NCI-H2107 (cell line): Measurements from ENCODE around the gene IFT122.

Experiments used
- DNase-seq: peaks from one replicate; lab custom pipeline; 2025; lab: John Stamatoyannopoulos, UW

The IFT122 gene

DNA sequence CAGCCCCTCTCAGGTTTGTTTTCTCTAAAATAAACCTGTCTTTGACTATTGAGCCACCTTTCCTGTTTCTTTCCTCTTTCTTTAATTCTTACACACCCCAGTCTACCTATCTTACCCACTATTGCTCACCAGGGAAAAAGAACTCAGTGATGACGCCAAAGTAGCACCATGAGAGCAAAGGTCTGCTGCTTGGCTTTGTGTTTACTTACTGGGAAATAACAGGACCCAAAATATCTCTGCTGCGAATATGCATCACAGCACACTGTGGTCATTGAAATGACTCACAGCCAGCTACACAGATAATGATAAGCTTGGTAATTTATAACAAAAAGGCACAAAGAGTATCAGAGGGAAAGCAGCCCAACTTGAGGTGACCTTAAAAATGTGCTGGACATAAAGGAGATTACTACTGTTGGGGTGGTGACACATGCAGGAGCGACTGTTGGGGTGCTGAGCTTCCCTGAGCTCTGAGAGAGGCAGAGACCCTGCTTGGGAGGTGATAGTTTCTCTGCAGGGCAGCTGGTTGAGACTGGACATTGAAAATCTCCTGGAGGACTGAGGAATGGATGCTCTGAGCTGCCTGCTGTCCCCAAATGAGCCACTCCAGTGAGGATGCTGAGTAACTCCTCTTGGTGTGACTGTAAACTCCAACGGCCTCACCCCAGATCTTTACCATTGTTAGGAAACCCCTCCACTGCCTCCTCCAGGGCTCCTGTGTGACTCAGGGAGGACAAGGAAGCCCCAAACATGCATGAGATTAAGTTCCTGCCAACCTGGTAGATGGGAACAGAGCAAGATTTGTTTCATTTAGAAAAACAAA lies 26.1 kb upstream of the IFT122 start:
- no peak for DNase-seq

DNA sequence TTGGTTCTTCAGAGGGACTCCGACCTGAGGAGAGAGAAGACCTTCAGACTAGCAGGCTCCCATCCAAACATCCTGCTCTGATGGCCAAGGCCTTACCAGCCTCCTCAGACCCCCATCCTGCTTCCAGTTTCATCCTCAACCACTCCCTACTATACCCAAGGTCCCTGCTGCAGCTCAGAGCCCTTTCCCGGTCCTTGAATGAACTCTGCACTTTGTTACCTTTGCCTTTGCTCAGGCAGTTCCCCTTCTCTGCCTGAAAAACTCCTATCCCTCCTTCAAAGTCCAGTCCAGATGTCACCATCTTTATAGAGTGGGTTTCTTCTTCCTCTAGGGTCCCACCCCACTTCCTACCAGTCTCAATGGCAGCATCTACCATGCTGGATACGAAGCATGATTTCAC lies 24.6 kb upstream of the IFT122 start:
- DNase-seq, result no peak

DNA sequence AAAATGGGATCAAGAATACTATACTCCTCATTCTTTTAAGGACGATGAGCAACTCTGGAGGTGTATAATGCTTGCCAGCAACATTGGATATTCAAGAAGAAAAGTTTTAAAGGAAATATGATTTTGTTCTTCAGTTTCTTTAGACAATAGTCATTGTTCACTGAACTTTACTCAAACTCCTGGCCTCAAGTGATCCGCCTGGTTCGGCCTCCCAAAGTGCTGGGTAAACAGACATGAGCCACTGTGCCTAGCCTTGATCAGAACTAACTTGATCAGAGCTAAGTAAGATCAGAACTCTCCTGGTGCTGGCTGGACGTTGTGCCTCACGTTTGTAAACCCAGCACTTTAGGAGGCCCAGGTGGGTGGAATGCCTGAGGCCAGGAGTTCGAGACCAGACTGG lies 24.2 kb upstream of the IFT122 start:
- no peak for DNase-seq

DNA sequence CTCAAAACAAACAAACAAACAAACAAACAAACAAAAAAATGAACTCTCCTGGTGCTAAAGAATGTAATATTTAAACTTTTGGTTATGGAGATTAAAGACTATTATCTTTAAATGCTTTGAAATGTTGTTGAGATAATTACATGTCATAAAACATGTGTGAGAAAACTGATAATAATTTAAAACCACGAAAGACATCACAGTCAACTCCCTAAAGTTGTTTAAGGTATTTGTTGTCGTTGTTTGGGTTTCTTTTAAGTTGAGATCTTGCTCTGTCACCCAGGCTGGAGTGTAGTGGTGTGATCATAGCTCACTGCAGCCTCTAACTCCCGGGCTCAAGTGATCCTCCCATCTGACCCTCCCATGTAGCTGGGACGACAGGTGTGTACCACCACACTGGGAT lies 23.6 kb upstream of the IFT122 start:
- DNase-seq, result no peak

- no peak for DNase-seq
These were observed 22.7 kb upstream of the IFT122 start for GRCh38 chr3:129417326-129417725.

GRCh38 chr3:129418041-129418973 lies 21.7 kb upstream of the IFT122 start:
- DNase-seq, result no peak

DNA sequence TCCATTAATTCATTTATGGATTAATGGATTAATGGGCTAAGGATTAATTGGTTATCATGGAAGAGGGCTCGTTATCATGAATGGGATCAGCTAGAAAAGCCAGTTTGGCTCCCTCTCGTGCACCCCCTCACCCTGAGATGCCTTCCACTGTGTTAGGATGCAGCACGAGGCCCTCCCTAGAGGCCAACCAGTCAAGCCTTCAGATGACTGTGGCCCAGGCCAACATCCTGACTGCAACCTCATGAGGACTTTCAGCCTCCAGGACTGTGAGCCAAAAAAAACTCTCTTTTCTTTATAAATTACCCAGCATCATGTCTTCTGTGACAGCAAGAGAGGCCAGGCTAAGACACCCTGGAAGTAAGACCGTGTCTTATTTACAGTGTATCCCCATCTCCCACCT lies 20.5 kb upstream of the IFT122 start:
- no peak for DNase-seq

DNA sequence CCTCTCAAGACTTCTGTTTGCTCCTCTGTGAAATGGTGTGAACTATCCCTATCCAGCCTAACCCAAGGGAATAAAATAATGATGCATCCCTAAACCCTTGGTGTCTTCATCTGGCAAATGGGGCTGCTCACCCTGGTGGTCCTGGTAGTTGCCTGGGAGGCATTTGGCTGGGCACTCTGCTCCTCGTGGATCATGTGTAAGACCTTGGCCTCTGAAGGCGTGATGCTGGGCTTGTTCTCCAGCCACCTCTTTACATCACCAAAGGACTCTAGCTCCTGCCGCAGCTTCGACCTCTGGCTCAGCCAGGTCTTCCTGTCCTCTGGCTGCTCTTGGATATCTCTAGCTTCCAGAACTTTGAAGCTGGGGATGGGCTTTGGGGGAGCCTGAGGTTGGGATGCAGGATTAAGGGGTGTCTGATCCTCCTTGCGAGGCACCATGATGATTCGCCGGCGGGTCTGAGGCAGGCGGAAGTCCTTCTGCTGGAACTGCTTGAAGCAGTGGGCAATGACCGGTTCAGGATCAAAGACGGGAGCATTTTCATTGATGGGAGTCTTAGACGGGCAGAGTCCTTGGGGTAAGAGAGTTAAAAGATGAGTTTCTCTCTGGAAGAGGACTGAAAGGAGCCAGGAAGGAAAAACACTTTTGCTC lies 18.7 kb upstream of the IFT122 start:
- DNase-seq, result no peak

DNA sequence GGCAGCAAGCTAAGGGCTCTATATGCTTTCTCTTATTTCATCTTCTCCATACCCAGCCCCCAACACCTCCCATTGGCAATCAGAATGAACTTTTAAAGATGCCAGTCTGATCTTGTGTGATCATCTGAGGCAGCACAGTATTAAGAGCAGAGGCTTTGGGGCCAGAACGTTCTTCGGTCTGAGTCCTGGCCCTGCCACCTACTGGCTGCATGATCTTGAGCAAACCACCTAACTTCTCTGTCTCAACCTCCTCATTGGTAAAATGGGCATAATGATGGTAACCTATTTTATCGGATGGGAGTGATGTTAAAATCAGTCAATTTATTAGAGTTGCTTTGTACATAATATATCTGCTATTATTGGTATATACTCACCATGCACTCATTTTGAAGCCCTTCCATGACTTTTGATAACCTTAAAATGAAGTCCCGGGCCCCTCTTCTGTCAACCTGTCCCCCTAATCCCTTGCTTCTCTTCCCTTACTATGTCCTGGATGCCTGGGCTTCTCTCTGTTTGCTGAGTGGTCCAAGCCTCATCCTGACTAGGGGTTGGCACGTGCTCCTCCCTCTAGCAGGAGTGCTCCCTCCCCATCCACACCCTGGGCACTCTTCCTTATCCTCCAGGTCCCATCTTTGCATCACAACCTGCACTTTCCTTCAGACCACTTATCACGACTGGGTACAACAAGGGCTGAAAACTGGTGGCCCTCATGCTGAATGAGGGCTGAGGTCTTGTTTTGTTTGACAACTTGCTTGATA lies 17.9 kb upstream of the IFT122 start:
- DNase-seq, result no peak

- DNase-seq, result no peak
These were observed 17.1 kb upstream of the IFT122 start for GRCh38 chr3:129422897-129423296.

DNA sequence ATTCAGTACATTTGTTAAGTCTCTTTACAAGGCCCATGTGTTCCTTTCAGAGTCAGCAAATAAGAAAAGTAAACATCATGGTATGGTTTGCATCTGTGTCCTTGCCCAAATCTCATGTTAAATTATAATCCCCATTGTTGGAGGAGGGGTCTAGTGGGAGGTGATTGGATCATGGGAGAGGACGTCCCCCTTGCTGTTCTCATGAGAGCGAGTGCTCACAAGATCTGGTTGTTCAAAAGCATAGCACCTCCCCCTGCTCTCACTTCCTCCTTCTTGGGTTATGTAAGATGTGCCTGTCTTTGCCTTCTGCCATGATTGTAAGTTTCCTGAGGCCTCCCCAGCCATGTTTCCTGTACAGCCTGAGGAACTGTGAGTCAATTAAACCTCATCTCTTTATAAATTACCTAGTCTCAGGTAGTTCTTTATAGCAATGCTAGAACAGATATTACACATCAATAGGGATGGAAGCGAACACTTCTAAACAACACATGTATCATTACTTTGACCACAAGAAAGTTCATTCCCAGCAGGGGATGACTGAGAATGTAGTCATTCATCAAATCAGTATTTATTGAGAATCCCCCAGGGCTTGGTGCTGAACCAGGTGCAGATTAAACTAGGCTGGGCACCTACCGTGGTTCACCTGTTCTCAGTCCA lies 15.7 kb upstream of the IFT122 start:
- DNase-seq, result no peak

GRCh38 chr3:129425213-129425612 lies 14.8 kb upstream of the IFT122 start:
- DNase-seq, result no peak

- DNase-seq, result no peak
These were observed 14.4 kb upstream of the IFT122 start for GRCh38 chr3:129425619-129426018.

- no peak for DNase-seq
These were observed 12.0 kb upstream of the IFT122 start for GRCh38 chr3:129428007-129428375.

GRCh38 chr3:129428376-129429079 lies 11.5 kb upstream of the IFT122 start, which contains the start of gene EFCAB12:
Gene EFCAB12, minus strand, starts transcription at chr3:129428636. Its CDS starts 148 bp downstream, at chr3:129428488.
- peak; percentile 94 for DNase-seq

DNA sequence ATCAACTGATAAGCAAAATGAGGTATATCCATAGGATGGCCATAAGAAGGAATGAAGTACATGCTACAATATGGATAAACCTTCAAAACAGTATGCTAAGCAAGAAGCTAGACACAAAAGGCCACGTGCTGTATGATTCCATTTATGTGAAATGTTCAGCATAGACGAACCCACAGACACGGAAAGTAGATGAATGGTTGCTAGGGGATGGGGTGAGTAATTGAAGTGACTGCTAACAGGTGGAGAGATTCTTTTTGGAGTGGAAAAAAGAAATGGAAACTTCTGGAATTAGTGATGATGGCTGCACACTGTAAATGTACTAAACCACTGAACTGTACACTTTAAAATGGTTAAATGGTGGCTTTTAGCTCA lies 11.0 kb upstream of the IFT122 start:
- DNase-seq, result no peak

DNA sequence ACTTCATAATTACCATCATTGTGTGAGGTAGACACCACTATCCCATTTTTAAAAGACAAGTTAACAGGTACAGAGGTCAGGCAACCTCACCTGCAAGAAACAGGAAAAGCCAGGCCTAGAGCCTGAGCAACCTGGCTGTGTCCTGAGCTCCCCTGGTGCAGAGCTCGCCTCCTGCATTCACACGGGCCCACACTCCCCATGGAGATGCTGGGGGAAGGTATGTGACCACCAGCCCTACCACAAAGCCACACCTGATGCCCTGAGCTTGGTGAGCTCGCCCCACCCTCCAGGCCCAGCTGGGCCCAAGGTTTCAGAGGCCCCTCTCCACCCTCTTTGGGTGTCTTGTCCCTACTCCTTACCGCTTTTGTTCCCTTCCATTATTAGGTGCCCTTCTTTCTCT lies 10.4 kb upstream of the IFT122 start:
- no peak for DNase-seq

DNA sequence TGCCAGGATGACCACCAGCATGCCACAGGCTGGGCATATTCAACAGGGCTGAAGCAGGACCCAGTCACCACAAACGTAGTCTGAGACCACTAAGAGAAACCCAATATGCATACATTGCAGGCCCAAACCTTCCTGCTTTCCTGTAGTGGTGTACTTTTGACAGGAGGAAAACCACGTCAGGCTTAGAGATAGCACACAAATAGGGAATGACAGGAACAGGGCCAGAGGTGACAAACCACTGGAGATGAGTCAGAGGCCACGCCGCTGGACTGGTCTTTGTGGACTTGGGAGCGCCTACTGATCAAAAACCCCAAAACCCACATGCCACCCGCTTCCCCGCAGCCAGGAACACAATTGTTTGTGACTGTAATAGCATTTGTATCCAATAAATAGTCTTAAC lies 8.0 kb upstream of the IFT122 start:
- no peak for DNase-seq

GRCh38 chr3:129432671-129433070 lies 7.4 kb upstream of the IFT122 start:
- DNase-seq, result no peak

DNA sequence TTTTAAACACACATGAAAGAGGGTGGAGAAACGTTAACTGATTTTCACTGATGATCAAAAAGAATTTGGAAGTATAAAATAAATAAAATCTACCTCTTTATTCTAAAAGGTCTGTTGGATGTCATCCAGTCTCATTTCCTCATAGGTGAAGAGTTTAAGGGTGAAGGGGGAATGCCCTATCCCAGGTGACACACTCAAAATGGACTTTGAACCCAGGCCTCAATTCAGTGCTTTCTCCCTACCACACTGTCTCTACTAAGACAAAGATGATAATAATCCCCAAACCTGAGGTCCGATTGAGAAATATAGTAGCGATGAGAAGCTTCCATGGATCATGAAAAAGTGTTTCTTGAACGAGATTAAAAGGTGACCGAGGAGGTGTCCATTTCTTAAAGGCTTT lies 6.5 kb upstream of the IFT122 start:
- no peak for DNase-seq

DNA sequence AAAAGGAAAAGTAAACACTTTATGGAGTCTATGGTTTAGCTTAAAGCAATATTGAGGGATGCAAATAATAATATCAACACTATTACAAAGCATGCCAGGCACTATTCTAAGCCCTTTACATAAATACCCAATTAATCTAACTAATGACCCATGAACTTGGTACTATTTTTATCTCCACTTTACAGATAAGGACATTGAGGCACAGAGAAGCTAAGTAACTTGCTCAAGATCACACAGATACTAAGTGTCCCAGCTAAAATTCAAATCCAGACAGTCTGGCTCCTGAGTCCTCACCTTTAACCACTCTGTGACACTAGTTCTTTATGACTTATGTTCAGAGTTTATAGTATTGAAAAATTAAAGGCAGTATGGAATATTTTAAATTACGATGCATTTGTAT lies 5.9 kb upstream of the IFT122 start:
- DNase-seq, result no peak
